ENCODE measurements around the gene PRAMEF5.
"Not testable (repeated sequence)": the region's sequence is repeated elsewhere in the genome, so short reads cannot be mapped to it uniquely, and the experiment has no call there.

DNA sequence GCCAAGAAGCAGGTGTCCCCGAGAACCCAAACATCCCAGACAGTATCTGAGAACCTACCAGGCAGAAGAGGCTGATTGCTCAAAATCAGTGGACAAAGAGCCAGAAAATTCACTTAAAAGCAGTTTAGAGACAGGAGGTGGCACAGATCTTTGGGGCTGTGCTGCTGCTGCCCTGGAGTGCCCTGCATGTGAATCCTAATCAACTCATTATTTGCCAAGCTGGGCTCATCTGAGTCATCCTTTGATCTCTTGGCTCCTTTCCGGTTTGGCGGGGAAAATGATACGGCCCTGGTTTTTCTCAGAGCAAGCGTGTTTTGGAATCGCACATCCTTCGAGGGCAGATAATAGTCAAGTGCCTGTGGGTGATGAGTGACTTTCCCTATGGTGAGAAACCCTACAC, 37.4 kb upstream of the PRAMEF5 start:
- TF ChIP-seq, protein P1, sequence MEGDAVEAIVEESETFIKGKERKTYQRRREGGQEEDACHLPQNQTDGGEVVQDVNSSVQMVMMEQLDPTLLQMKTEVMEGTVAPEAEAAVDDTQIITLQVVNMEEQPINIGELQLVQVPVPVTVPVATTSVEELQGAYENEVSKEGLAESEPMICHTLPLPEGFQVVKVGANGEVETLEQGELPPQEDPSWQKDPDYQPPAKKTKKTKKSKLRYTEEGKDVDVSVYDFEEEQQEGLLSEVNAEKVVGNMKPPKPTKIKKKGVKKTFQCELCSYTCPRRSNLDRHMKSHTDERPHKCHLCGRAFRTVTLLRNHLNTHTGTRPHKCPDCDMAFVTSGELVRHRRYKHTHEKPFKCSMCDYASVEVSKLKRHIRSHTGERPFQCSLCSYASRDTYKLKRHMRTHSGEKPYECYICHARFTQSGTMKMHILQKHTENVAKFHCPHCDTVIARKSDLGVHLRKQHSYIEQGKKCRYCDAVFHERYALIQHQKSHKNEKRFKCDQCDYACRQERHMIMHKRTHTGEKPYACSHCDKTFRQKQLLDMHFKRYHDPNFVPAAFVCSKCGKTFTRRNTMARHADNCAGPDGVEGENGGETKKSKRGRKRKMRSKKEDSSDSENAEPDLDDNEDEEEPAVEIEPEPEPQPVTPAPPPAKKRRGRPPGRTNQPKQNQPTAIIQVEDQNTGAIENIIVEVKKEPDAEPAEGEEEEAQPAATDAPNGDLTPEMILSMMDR (tag by site-specific recombination; IDR thresholded peaks at IDR 0.05), result not testable (repeated sequence)
- TF ChIP-seq ZNF274 (IDR thresholded peaks at IDR 0.05; ENCODE audit: low read length); ZNF274 (tag by site-specific recombination; IDR thresholded peaks at IDR 0.05; ENCODE audit: borderline replicate concordance); KLF1 (tag by site-specific recombination; IDR thresholded peaks at IDR 0.05); ZNF24 (tag by site-specific recombination; IDR thresholded peaks at IDR 0.05); ZNF426 (tag by site-specific recombination; IDR thresholded peaks at IDR 0.05); ZNF23 (tag by site-specific recombination; IDR thresholded peaks at IDR 0.05; ENCODE audit: borderline replicate concordance); ZNF350 (tag by site-specific recombination; IDR thresholded peaks at IDR 0.05); ZNF132 (tag by site-specific recombination; IDR thresholded peaks at IDR 0.05; ENCODE audit: borderline replicate concordance); KLF7 (tag by site-specific recombination; IDR thresholded peaks at IDR 0.05; ENCODE audit: borderline replicate concordance); ZNF473 (tag by site-specific recombination; IDR thresholded peaks at IDR 0.05); RBAK (tag by site-specific recombination; IDR thresholded peaks at IDR 0.05): not testable (repeated sequence)
- TF ChIP-seq, protein P2, sequence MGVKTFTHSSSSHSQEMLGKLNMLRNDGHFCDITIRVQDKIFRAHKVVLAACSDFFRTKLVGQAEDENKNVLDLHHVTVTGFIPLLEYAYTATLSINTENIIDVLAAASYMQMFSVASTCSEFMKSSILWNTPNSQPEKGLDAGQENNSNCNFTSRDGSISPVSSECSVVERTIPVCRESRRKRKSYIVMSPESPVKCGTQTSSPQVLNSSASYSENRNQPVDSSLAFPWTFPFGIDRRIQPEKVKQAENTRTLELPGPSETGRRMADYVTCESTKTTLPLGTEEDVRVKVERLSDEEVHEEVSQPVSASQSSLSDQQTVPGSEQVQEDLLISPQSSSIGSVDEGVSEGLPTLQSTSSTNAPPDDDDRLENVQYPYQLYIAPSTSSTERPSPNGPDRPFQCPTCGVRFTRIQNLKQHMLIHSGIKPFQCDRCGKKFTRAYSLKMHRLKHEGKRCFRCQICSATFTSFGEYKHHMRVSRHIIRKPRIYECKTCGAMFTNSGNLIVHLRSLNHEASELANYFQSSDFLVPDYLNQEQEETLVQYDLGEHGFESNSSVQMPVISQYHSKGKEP (tag by site-specific recombination; IDR thresholded peaks at IDR 0.05), result not testable (repeated sequence)
- TF ChIP-seq, protein P3, sequence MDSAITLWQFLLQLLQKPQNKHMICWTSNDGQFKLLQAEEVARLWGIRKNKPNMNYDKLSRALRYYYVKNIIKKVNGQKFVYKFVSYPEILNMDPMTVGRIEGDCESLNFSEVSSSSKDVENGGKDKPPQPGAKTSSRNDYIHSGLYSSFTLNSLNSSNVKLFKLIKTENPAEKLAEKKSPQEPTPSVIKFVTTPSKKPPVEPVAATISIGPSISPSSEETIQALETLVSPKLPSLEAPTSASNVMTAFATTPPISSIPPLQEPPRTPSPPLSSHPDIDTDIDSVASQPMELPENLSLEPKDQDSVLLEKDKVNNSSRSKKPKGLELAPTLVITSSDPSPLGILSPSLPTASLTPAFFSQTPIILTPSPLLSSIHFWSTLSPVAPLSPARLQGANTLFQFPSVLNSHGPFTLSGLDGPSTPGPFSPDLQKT (IDR thresholded peaks at IDR 0.05; ENCODE audit: borderline replicate concordance, low read depth, low read length), result not testable (repeated sequence)

Data from HEK293 (cell line).